Astrocyte of the cerebellum (primary cell): ENCODE data around the gene HOXC13.

ENCODE experiments used
- DNase-seq: peaks from one replicate; pipeline ENCODE4 v3.0.0-alpha.2; 2011; ENCODE audit warnings: low read depth
- H3K4me3 ChIP-seq: 2 replicates; pipeline ENCODE4 v1.5.1; 2011; ENCODE audit warnings: mild to moderate bottlenecking, low read depth, low read length, moderate library complexity
- CTCF ChIP-seq: IDR thresholded peaks from 2 replicates; pipeline ENCODE4 v1.5.1; 2012; ENCODE audit warnings: low read length, low read depth, moderate library complexity, mild to moderate bottlenecking; ENCODE audit errors: missing control alignments
- in situ Hi-C: cut with HindIII; loops from 2 replicates; pipeline ENCODE4 v1.10.0; 2017; ENCODE audit warnings: low sequenced_read_pairs

HOXC13 gene

GRCh38 chr12:53970451-53970850, 31.8 kb downstream of the HOXC13 start:
- in situ Hi-C loops, result no loop called here
- no peak overlapping the region for H3K4me3 ChIP-seq
- TF ChIP-seq CTCF, result no peak
- no peak for DNase-seq

- in situ Hi-C loops, result no loop called here
- DNase-seq, result no peak
- no peak overlapping the region for H3K4me3 ChIP-seq
- TF ChIP-seq CTCF, result no peak
Measured at GRCh38 chr12:53971129-53971528, 32.5 kb downstream of the HOXC13 start.

- in situ Hi-C loops, result no loop called here
- no peak overlapping the region for H3K4me3 ChIP-seq
- no peak for DNase-seq
- no peak for TF ChIP-seq CTCF
Measured at GRCh38 chr12:53971686-53972085, 33.1 kb downstream of the HOXC13 start.

- DNase-seq, result no peak
- in situ Hi-C loops, result no loop called here
- no peak for TF ChIP-seq CTCF
- no peak overlapping the region for H3K4me3 ChIP-seq
Measured at GRCh38 chr12:53972152-53972702, 33.6 kb downstream of the HOXC13 start.

- in situ Hi-C loops, result no loop called here
- no peak within 1 kb of the TSS for H3K4me3 ChIP-seq
- DNase-seq, result no peak
- TF ChIP-seq CTCF, result no peak
Measured at GRCh38 chr12:53972722-53973235, 34.1 kb downstream of the HOXC13 start, which contains the start of gene HOXC11. TSS of gene HOXC11 (plus strand) at chr12:53973126. CDS start at chr12:53973242, 116 bp downstream.

GRCh38 chr12:53973236-53974042, 34.8 kb downstream of the HOXC13 start:
- no peak for DNase-seq
- no peak for TF ChIP-seq CTCF
- no peak overlapping the region for H3K4me3 ChIP-seq
- in situ Hi-C loops, result no loop called here
